Left renal pelvis (tissue), 4 donors: ENCODE measurements around the gene ANKFN1. TPM values are rescaled to one million over a fixed set of nuclear protein-coding genes. Genes with fewer than 3 reads are reported as not detected.
A peak's percentile ranks its signal among the peaks of the same experiment; 100 is the strongest.

Experiments
- DNase-seq, 4 donors: peaks; one replicate each; pipeline ENCODE4 v3.0.0-alpha.2; 2013; ENCODE audit warnings: low read depth in 4 of 4, low spot score in 3 of 4
- polyA plus RNA-seq, 4 donors: library from polyadenylated mRNA; unstranded; fragments of 120-200 nt; gene quantifications; one replicate each; pipeline ENCODE4 v1.2.1, GENCODE V29; 2013; ENCODE audit not compliant: insufficient read length in 4 of 4

The ANKFN1 gene
- polyA plus RNA-seq, 4 donors: 0.80 to 1.4 (median 1.1) TPM

- DNase-seq: no peak
Observed at GRCh38 chr17:56144223-56144622, 9.1 kb upstream of the ANKFN1 start.

GRCh38 chr17:56146534-56146933 lies 6.7 kb upstream of the ANKFN1 start:
- DNase-seq: no peak

- no peak for DNase-seq
Observed at GRCh38 chr17:56148333-56148732, 4.9 kb upstream of the ANKFN1 start.

- DNase-seq: no peak
Observed at GRCh38 chr17:56149266-56150036, 3.8 kb upstream of the ANKFN1 start.

GRCh38 chr17:56150649-56151048 lies 2.6 kb upstream of the ANKFN1 start:
- DNase-seq: no peak

- no peak for DNase-seq
Observed at GRCh38 chr17:56157845-56158244, 4.6 kb downstream of the ANKFN1 start.

- DNase-seq: no peak
Observed at GRCh38 chr17:56158344-56158743, 5.1 kb downstream of the ANKFN1 start.

GRCh38 chr17:56158915-56159825 lies 5.9 kb downstream of the ANKFN1 start:
- DNase-seq: no peak

- no peak for DNase-seq
Observed at GRCh38 chr17:56159826-56160380, 6.6 kb downstream of the ANKFN1 start.

- no peak for DNase-seq
Observed at GRCh38 chr17:56160422-56160821, 7.1 kb downstream of the ANKFN1 start.

- DNase-seq: no peak
Observed at GRCh38 chr17:56165072-56165641, 11.9 kb downstream of the ANKFN1 start.

- no peak for DNase-seq
Observed at GRCh38 chr17:56167491-56167890, 14.2 kb downstream of the ANKFN1 start.

- DNase-seq: no peak
Observed at GRCh38 chr17:56169621-56170020, 16.3 kb downstream of the ANKFN1 start.

GRCh38 chr17:56171186-56171959 lies 18.1 kb downstream of the ANKFN1 start:
- no peak for DNase-seq

GRCh38 chr17:56172517-56172982 lies 19.3 kb downstream of the ANKFN1 start:
- peak in 2 of 4 donors; percentile 12 to 19 for DNase-seq

GRCh38 chr17:56173026-56173425 lies 19.8 kb downstream of the ANKFN1 start:
- DNase-seq: no peak

- no peak for DNase-seq
Observed at GRCh38 chr17:56173958-56174835, 20.9 kb downstream of the ANKFN1 start.

GRCh38 chr17:56175299-56175955 lies 22.2 kb downstream of the ANKFN1 start:
- DNase-seq: no peak

GRCh38 chr17:56176091-56176490 lies 22.8 kb downstream of the ANKFN1 start:
- peak in 1 of 4 donors; percentile 24 for DNase-seq
